Stimulated activated CD4-positive, alpha-beta T cell treated with anti-CD3 and anti-CD28 coated beads, Interleukin-4, amount 100 ng/mL, for 4 hours (primary cell): Measurements from ENCODE around the gene JPH3.
"Not testable (repeated sequence)": the region's sequence is repeated elsewhere in the genome, so short reads cannot be mapped to it uniquely, and the experiment has no call there.

Experiments used
- DNase-seq, 2 experiments: peaks; one replicate each; pipeline ENCODE4 v3.0.0-alpha.2; 2020

JPH3 gene

GRCh38 chr16:87701078-87701460 lies 98.8 kb downstream of the JPH3 start:
- DNase-seq = no peak

GRCh38 chr16:87701505-87701921 lies 99.2 kb downstream of the JPH3 start:
- DNase-seq = no peak

GRCh38 chr16:87702325-87702811 lies 100.1 kb downstream of the JPH3 start:
- peak; percentile 12 to 26 for DNase-seq

DNA sequence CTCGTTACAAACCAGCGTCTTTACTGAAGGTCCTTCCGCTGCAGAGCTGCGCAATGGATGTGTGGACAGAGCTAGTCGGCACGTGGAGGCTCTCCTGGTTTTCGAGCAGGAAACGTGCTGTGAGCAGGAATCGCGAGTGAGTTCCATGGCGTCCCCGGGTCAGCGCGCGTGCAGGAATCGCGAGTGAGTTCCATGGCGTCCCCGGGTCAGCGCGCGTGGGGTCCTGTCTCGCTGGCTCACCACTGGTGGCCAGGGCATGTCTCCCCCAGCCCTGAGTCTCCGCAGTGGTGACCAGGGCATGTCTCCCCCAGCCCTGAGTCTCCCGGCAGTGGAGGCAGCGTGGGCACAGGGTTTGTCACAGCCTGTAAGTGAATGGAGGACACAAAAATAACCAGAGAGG lies 100.8 kb downstream of the JPH3 start:
- DNase-seq = no peak

DNA sequence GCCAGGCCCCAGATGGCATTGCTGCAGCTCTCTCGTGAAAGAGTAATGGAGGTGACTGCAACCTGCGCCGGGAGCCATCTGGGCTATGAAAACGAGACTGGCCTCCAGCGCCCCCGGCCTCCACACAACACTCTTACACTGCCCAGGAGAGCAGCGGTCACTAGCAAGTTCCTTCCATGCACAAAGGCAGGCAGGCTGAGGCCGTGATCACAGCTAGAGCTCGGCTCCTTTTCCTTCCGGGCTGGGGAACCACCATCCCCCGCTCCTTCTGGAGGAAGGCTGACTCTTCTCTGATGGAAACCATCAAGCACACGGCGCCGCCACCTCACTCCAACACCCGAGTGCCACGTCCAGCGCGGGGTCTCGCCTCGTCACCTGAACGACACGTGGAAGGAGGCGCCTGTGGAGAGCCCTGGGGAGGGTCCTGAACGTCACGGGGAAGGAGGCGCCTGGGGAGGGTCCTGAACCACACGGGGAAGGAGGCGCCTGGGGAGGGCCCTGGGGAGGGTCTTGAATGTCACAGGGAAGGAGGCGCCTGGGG lies 101.6 kb downstream of the JPH3 start:
- DNase-seq = no peak

DNA sequence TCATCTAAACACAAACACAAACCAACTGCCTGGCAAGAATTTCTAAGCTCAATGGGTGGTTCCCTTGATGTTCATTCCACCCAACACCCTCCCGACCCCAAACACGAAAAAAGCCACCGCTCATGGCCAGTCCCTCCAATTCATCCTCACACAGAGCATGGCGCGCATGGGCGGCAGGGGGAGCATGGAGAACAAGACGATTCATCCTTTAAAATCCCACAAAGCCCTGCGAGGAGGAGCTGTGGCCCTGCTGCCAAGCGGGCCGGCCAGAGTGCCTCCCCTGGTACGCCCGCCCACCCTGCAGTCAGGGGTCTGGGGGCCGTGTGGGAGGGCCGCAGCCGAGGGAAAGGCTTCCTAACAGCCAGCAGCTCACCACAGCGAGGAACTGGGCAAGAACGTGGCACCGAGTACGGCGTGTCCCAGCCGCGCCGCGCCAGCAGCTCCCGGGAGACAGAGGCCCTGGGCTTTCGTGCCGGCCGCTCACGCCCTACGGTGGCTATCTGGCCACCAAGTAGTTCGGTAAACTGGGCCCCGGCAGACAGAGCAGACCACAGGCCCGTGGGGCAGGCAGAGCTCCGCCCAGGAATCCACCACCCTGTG lies 102.5 kb downstream of the JPH3 start:
- DNase-seq = no peak

DNA sequence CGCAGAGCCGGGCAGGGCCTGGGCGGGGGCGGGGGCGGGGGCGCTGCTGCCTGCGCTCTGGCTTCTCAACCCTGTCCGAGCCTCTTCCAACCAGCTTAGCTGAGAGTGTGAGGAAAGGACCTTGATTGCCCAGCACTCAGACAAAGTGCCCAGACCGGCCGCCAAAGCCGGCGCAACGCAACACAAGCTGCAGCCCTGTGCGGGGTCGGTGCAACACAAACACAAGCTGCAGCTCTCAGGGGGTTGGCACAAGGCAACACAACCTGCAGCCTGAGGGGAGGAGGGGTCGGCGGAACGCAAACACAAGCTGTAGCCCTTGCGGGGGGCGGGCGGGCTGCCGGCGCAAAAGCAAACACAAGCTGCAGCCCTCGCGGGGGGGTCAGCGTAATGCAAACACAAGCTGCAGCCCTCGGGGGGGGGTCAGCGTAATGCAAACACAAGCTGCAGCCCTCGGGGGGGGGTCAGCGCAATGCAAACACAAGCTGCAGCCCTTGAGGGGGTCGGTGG lies 103.5 kb downstream of the JPH3 start:
- DNase-seq = no peak

- no peak for DNase-seq
Measured at GRCh38 chr16:87706278-87707000, 104.1 kb downstream of the JPH3 start.

DNA sequence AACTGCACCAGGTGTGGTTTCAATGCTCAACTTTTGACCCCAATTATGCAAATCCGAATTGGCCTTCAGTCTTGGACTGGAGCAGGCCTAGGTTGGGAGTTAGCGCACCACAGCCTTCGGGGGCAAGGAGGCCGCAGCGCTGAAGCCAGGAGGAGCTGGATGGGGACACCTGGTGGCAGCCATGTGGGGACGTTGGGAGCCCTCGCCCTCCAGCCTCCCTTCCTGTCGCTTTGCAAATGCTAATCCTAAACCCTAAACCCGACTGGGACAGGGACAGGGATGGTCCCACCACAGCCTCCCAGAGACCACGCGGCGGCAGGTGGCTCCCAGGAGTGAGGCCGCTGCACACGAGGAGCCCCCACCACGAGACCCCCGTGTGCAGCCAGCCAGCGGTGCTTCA lies 104.8 kb downstream of the JPH3 start:
- DNase-seq = no peak

GRCh38 chr16:87707714-87708580 lies 105.6 kb downstream of the JPH3 start:
- no peak for DNase-seq

GRCh38 chr16:87708881-87709638 lies 106.8 kb downstream of the JPH3 start:
- DNase-seq = no peak

DNA sequence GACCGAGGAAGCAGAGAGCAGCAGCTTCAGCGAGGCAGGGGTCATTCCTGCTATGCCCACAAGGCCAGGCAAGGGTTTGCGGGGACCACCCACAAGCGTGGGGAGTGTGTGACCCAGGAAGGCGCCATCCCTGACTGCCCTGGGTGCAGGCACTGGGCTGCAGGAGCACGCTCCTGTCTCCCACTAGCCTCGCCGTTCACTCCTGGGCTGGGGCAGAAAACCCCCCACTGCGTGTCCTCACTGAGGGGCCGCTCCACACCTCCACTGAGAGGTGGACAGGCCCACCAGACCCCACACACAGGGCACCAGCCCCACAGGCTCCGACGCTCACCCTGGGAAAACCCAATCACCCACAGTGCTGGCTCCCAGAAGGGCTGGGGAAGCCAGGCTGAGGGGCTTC lies 107.4 kb downstream of the JPH3 start:
- DNase-seq = no peak

- DNase-seq = no peak
Measured at GRCh38 chr16:87710887-87711286, 108.6 kb downstream of the JPH3 start.

- no peak for DNase-seq
Measured at GRCh38 chr16:87712184-87712762, 110.0 kb downstream of the JPH3 start.

DNA sequence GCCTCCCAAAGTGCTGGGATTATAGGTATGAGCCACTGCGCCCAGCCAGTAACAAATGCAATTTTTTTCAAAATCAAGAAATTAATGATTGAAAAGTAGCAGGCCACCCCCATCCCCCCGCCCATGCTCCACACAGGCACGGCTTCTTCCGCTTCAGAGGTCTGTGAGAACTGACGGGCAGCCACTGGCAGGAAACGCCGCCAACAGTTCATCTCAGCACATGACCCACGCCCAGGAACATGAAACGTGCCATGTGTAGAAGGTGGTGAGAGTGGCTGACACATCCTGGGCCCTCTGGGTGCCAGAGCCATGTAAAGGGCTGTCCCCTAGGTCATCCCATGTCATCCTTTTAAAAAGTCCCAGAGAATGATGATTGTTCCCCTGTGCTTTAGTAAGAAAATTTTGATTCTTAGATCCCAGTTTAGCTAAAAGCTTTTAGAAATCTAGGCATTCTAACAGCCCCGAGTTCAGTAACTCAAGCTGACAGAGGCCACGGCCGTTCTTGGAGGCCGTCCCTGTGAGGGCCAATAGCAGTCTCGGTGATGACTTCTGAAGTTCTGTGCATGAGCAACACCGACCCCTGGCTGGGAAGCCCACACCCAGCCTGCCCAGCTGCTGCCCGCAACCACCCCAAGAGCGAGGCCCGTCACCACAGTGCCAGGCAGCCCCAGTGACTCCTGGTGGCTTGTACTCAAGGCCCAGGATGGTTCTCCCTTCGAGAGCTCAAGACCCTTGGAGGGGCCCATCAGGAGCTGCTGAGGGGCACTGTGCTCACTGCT lies 111.3 kb downstream of the JPH3 start:
- peak; percentile 34 to 61 for DNase-seq

DNA sequence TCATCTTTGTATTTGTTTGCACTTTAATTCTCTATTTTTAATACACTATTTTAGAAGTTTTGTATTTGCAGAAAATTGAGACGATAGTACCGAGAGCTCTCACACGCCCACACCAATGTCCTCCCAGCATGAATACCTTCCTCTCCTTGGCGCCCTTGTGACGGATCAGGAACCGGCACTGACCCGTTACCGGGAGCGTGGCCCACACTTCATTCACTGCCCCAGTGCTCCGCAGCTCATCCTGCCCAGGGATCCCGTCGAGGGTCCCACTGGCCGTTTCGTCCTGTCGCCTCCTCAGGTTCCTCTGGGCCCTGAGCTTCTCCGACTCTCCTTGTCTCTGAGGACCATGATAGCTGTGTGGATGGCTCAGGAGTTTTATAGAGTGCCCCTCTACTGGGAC lies 112.9 kb downstream of the JPH3 start:
- no peak for DNase-seq

DNA sequence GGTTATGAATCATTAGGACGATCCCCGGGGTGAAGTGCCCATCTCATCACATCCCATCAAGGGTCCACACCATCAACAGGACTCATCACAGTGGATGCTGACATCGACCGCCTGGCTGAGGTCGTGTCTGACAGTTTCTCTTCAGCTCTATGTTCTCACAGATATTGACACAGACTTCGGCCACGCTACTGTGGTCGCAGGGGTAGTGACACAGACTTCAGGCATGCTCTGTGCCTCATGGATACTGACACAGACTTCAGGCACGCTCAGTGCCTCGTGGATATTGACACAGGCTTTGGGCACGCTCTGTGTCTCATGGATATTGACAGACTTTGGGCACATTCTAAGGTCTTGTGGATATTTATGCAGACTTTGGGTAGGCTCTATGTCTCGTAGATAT lies 113.3 kb downstream of the JPH3 start:
- no peak for DNase-seq

GRCh38 chr16:87718831-87719230 lies 116.5 kb downstream of the JPH3 start:
- DNase-seq = not testable (repeated sequence)

- no peak for DNase-seq
Measured at GRCh38 chr16:87720446-87720845, 118.1 kb downstream of the JPH3 start.

- no peak for DNase-seq
Measured at GRCh38 chr16:87721622-87722585, 119.6 kb downstream of the JPH3 start.
